ENCODE results near the gene LOXL1.

- TF ChIP-seq, protein P1, sequence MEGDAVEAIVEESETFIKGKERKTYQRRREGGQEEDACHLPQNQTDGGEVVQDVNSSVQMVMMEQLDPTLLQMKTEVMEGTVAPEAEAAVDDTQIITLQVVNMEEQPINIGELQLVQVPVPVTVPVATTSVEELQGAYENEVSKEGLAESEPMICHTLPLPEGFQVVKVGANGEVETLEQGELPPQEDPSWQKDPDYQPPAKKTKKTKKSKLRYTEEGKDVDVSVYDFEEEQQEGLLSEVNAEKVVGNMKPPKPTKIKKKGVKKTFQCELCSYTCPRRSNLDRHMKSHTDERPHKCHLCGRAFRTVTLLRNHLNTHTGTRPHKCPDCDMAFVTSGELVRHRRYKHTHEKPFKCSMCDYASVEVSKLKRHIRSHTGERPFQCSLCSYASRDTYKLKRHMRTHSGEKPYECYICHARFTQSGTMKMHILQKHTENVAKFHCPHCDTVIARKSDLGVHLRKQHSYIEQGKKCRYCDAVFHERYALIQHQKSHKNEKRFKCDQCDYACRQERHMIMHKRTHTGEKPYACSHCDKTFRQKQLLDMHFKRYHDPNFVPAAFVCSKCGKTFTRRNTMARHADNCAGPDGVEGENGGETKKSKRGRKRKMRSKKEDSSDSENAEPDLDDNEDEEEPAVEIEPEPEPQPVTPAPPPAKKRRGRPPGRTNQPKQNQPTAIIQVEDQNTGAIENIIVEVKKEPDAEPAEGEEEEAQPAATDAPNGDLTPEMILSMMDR (conservative IDR thresholded peaks at IDR 0.05; ENCODE audit: low read depth, low read length) = no peak
- TF ChIP-seq POLR2A (IDR thresholded peaks at IDR 0.05; ENCODE audit: low read depth, low read length) = no peak
- no peak for TF ChIP-seq MAFK (IDR thresholded peaks at IDR 0.05; ENCODE audit: low read depth, low read length)
Measured at GRCh38 chr15:73987681-73988444, 61.6 kb downstream of the LOXL1 start.
